H1 (cell line): ENCODE measurements around the gene RABL3. TPM values are rescaled to one million over a fixed set of nuclear protein-coding genes. Genes with fewer than 3 reads are reported as not detected.

ENCODE experiments used
- CTCF ChIA-PET: fragments of 300-600 bp; sonication (Branson Sonifier 250); formaldehyde crosslinking; loops from one replicate; lab custom pipeline; 2021; ENCODE audit not compliant: partially characterized antibody; lab: Charles Lee
- POLR2A ChIA-PET: fragments of 300-600 bp; sonication (Branson Sonifier 250); formaldehyde crosslinking; loops from one replicate; lab custom pipeline; 2021; ENCODE audit warnings: inconsistent platforms; ENCODE audit not compliant: partially characterized antibody; lab: Charles Lee
- DNase-seq, 2 experiments: peaks; one replicate each; pipeline versions ENCODE4 v3.0.0 to v3.0.0-alpha.2; 2010 to 2022; ENCODE audit warnings: low spot score in 2 of 2, low read depth in 1 of 2, mixed read lengths in 1 of 2
- FAIRE-seq: peaks from 2 replicates; lab custom pipeline; 2011; peaks lifted over from hg19 to GRCh38; lab: Jason Lieb, UNC
- H2AFZ ChIP-seq: 2 replicates; pipeline ENCODE4 v1.8.1; 2012; ENCODE audit warnings: low read length, inconsistent platforms
- H2AK5ac ChIP-seq: 2 replicates; pipeline ENCODE4 v1.6.1; 2013; ENCODE audit warnings: low read depth, low read length
- H2BK120ac ChIP-seq: replicated peaks from 2 replicates; pipeline ENCODE3; 2013; ENCODE audit warnings: low read depth, low read length, inconsistent platforms
- H2BK12ac ChIP-seq: 2 replicates; pipeline ENCODE4 v1.6.1; 2013; ENCODE audit warnings: low read depth, low read length
- H2BK15ac ChIP-seq: 2 replicates; pipeline ENCODE4 v1.6.1; 2013; ENCODE audit warnings: low read length
- H2BK20ac ChIP-seq: 2 replicates; pipeline ENCODE4 v1.6.1; 2013; ENCODE audit warnings: low read length
- H2BK5ac ChIP-seq: 2 replicates; pipeline ENCODE4 v1.6.1; 2013; ENCODE audit warnings: low read depth, low read length
- H3K14ac ChIP-seq: 2 replicates; pipeline ENCODE4 v1.6.1; 2013; ENCODE audit warnings: inconsistent platforms; ENCODE audit not compliant: insufficient read length
- H3K18ac ChIP-seq: 2 replicates; pipeline ENCODE4 v1.6.1; 2013; ENCODE audit warnings: low read length; ENCODE audit errors: extremely low read depth
- H3K23ac ChIP-seq: 2 replicates; pipeline ENCODE4 v1.6.1; 2013; ENCODE audit warnings: inconsistent platforms; ENCODE audit not compliant: insufficient read length
- H3K23me2 ChIP-seq: 2 replicates; pipeline ENCODE4 v1.6.1; 2013; ENCODE audit warnings: low read depth, low read length
- H3K27ac ChIP-seq: 2 replicates; pipeline ENCODE4 v1.6.1; 2011; ENCODE audit warnings: low read depth, low read length, inconsistent platforms
- H3K27me3 ChIP-seq, 4 experiments: replicated peaks in 1 of 4; 1 replicate in 1 of 4; 2 replicates in 3 of 4; pipeline versions ENCODE4 v1.6.1 to v1.8.1; 2011 to 2013; ENCODE audit warnings: low read length in 3 of 4, mild to moderate bottlenecking in 3 of 4, inconsistent platforms in 2 of 4, mixed read lengths in 2 of 4, moderate library complexity in 1 of 4; ENCODE audit not compliant: control insufficient read depth in 3 of 4, insufficient read depth in 3 of 4; ENCODE audit errors: extremely low read depth in 1 of 4
- H3K36me3 ChIP-seq, 4 experiments: 2 replicates each; pipeline versions ENCODE4 v1.6.1 to v1.8.1; 2011 to 2013; ENCODE audit warnings: mild to moderate bottlenecking in 4 of 4, low read length in 3 of 4, moderate library complexity in 2 of 4, control low read depth in 1 of 4, inconsistent platforms in 1 of 4; ENCODE audit not compliant: insufficient read depth in 4 of 4, control insufficient read depth in 2 of 4
- H3K4ac ChIP-seq: replicated peaks from 2 replicates; pipeline ENCODE3; 2013; ENCODE audit warnings: low read length, low read depth, mixed read lengths, inconsistent platforms; ENCODE audit not compliant: insufficient read length
- H3K4me1 ChIP-seq, 4 experiments: replicated peaks in 1 of 4; 1 replicate in 1 of 4; 2 replicates in 3 of 4; pipeline versions ENCODE4 v1.6.1 to v1.8.1; 2011 to 2013; ENCODE audit warnings: low read length in 3 of 4, inconsistent platforms in 2 of 4, mixed read lengths in 1 of 4; ENCODE audit not compliant: insufficient read depth in 4 of 4, control insufficient read depth in 3 of 4
- H3K4me2 ChIP-seq, 2 experiments: 2 replicates each; pipeline versions ENCODE4 v1.6.1 to v1.8.1; 2011 to 2013; ENCODE audit warnings: low read depth in 2 of 2, low read length in 2 of 2, control low read depth in 1 of 2, inconsistent platforms in 1 of 2, mild to moderate bottlenecking in 1 of 2; ENCODE audit not compliant: insufficient read depth in 1 of 2
- H3K4me3 ChIP-seq, 4 experiments: fragments of 200-600, 300-600 bp in 1 of 4; sonication (generic), shearing (Covaris generic), sonication (Bioruptor Twin) in 1 of 4; 2 replicates each; pipeline versions ENCODE4 v1.5.1 to v1.8.1; 2011 to 2016; ENCODE audit warnings: low read length in 4 of 4, low read depth in 3 of 4, control low read depth in 2 of 4, inconsistent platforms in 2 of 4, mild to moderate bottlenecking in 2 of 4, mixed read lengths in 1 of 4, moderate library complexity in 1 of 4; ENCODE audit not compliant: insufficient read depth in 2 of 4; ENCODE audit errors: extremely low read depth in 1 of 4
- H3K56ac ChIP-seq: replicated peaks from 2 replicates; pipeline ENCODE3; 2013; ENCODE audit warnings: low read depth, mild to moderate bottlenecking, mixed read lengths, low read length, inconsistent platforms; ENCODE audit not compliant: insufficient read length
- H3K79me1 ChIP-seq: 2 replicates; pipeline ENCODE4 v1.6.1; 2013; ENCODE audit warnings: low read depth, low read length, control low read depth
- H3K79me2 ChIP-seq, 2 experiments: 2 replicates each; pipeline versions ENCODE4 v1.6.1 to v1.8.1; 2012 to 2013; ENCODE audit warnings: low read length in 2 of 2, mild to moderate bottlenecking in 2 of 2, inconsistent platforms in 1 of 2; ENCODE audit not compliant: insufficient read depth in 2 of 2, control insufficient read depth in 1 of 2
- H3K9ac ChIP-seq, 4 experiments: replicated peaks in 1 of 4; 1 replicate in 1 of 4; 2 replicates in 3 of 4; pipeline versions ENCODE4 v1.6.1 to v1.8.1; 2011 to 2013; ENCODE audit warnings: low read depth in 3 of 4, low read length in 3 of 4, control low read depth in 2 of 4, mild to moderate bottlenecking in 2 of 4, moderate library complexity in 2 of 4, inconsistent platforms in 1 of 4; ENCODE audit errors: extremely low read depth in 1 of 4
- H3K9me3 ChIP-seq, 2 experiments: 2 replicates each; pipeline versions ENCODE4 v1.6.1 to v1.8.1; 2012 to 2013; ENCODE audit warnings: mild to moderate bottlenecking in 2 of 2, moderate library complexity in 2 of 2, control low read depth in 1 of 2, inconsistent platforms in 1 of 2, low read depth in 1 of 2, low read length in 1 of 2, mixed read lengths in 1 of 2; ENCODE audit not compliant: insufficient read depth in 2 of 2
- H4K20me1 ChIP-seq, 2 experiments: replicated peaks in 1 of 2; 2 replicates each; pipeline versions ENCODE3 to v1.8.1; 2011 to 2013; ENCODE audit warnings: inconsistent platforms in 2 of 2, low read length in 2 of 2, mild to moderate bottlenecking in 1 of 2; ENCODE audit not compliant: insufficient read depth in 2 of 2, control insufficient read depth in 1 of 2
- H4K5ac ChIP-seq: 2 replicates; pipeline ENCODE4 v1.6.1; 2013; ENCODE audit warnings: low read length, low read depth, mixed read lengths, inconsistent platforms; ENCODE audit not compliant: insufficient read length
- H4K8ac ChIP-seq: 2 replicates; pipeline ENCODE4 v1.8.0; 2013; ENCODE audit warnings: mild to moderate bottlenecking, moderate library complexity, low read length, inconsistent platforms; ENCODE audit not compliant: insufficient read depth; ENCODE audit errors: extremely low read depth
- H4K91ac ChIP-seq: replicated peaks from 2 replicates; pipeline ENCODE3; 2013; ENCODE audit warnings: low read length, mixed read lengths, inconsistent platforms; ENCODE audit not compliant: insufficient read length
- E2F6 ChIP-seq: IDR thresholded peaks from 2 replicates; pipeline ENCODE4 v1.6.1; 2012; ENCODE audit warnings: inconsistent platforms
- GTF2F1 ChIP-seq: IDR thresholded peaks from 2 replicates; pipeline ENCODE4 v1.6.1; 2012; ENCODE audit warnings: low read depth, low read length, improper control_type of control experiment, borderline replicate concordance
- POU5F1 ChIP-seq: IDR thresholded peaks from 2 replicates; pipeline ENCODE4 v1.6.1; 2011; ENCODE audit warnings: low read depth, mild to moderate bottlenecking, low read length, moderate library complexity
- SIRT6 ChIP-seq: IDR thresholded peaks from one replicate; pipeline ENCODE4 v1.7.1; 2012; ENCODE audit warnings: low read length, inconsistent platforms
- SP2 ChIP-seq: IDR thresholded peaks from 2 replicates; pipeline ENCODE4 v1.6.1; 2012; ENCODE audit warnings: mild to moderate bottlenecking, low read length, inconsistent platforms
- ZNF274 ChIP-seq: IDR thresholded peaks from 2 replicates; pipeline ENCODE4 v1.7.0; 2012; ENCODE audit warnings: low read length, borderline replicate concordance; ENCODE audit errors: extremely low read depth
- WGBS, 2 experiments: shearing (Covaris generic) in 1 of 2; methylation state at CpG; one replicate each; pipeline versions ENCODE4 v1.1.6 to v1.1.7; 2013 to 2015; ENCODE audit warnings: low lambda C conversion rate in 2 of 2, mixed read lengths in 2 of 2, inconsistent platforms in 1 of 2, low coverage in 1 of 2, missing lambda C conversion rate in 1 of 2; ENCODE audit not compliant: insufficient replicate concordance in 2 of 2, insufficient coverage in 1 of 2, insufficient read length in 1 of 2; ENCODE audit errors: extremely low coverage in 1 of 2, missing lambda C conversion rate in 1 of 2; 5-methylcytosine and 5-hydroxymethylcytosine counted together
- polyA plus RNA-seq, 7 experiments: library from polyadenylated mRNA; depleted of rRNA in 3 of 7; stranded (reverse) in 5 of 7; unstranded in 2 of 7; fragments of >200 nt in 5 of 7; fragments of 200-250 nt in 2 of 7; gene quantifications; 1 replicate in 5 of 7; 2 replicates in 1 of 7; 4 replicates in 1 of 7; pipeline versions ENCODE4 v1.2.1 to v1.2.3, GENCODE V29; 2011 to 2013; ENCODE audit warnings: missing spikeins in 2 of 7, mixed read lengths in 2 of 7
- total RNA-seq: library from RNA; stranded (reverse); fragmentation: NEBNext Ultra II Directional; extraction: Animal tissue kit (Norgen Biotek cat#: 25700); gene quantifications from 2 replicates; pipeline ENCODE4 v1.2.1, GENCODE V29; 2021
- TF ChIP-seq, protein P1 (sequence below): IDR thresholded peaks from 2 replicates; pipeline ENCODE4 v1.6.1; 2012; ENCODE audit warnings: inconsistent platforms
- TF ChIP-seq, protein P2 (sequence below), 3 experiments: IDR thresholded peaks; 1 replicate in 2 of 3; 2 replicates in 1 of 3; pipeline versions ENCODE4 v1.5.1 to v1.6.1; 2011; ENCODE audit warnings: low read length in 3 of 3, mild to moderate bottlenecking in 3 of 3, inconsistent platforms in 2 of 3, low read depth in 1 of 3, moderate library complexity in 1 of 3; ENCODE audit not compliant: insufficient read depth in 1 of 3; ENCODE audit errors: control extremely low read depth in 1 of 3

RABL3 gene
- total and polyA plus RNA-seq, 2 of the 8 experiments (the other 6 are each of a cell fraction or from before 2014, with no cell fraction given), result 4.4 to 19.2 TPM

DNA sequence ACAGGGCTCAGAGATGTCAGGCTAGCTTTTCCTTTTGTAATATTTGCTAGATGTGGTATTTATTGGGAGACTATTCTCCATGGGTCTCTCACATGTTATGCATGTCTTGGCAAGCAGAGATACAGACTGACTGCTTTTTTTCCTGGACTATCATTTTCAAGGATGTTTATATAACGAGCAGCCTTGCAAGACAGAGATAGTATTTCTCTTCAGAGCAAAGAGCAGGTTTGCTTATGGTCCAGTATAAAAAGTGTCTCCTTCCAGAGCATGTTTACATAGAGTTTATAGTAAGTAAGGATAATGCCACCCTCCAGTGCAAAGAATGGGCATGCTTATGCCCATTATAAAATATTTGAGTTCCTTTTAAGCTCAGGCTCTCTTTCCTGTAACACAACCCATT lies 24.8 kb upstream of the RABL3 start:
- Histone ChIP-seq H2BK12ac (no peak overlapping the region), H3K4me1 (peaks cover 0 to 10% (median 2%) of the 10 kb centered on the region in 4 experiments; a peak in 4 of 7 replicates), H3K9ac (no peak overlapping the region), H3K79me2 (peaks cover 0 to 95% of the 10 kb centered on the region in 2 experiments; a peak in 2 of 4 replicates), H3K56ac (no peak overlapping the region), H4K91ac (no peak overlapping the region), H3K23me2 (no peaks in the 10 kb centered on the region), H3K23ac (no peak overlapping the region), H2AFZ (no peak overlapping the region), H2BK15ac (no peak overlapping the region), H3K4ac (no peak overlapping the region), H2BK120ac (no peak overlapping the region), H4K8ac (no peak overlapping the region), H3K4me2 (no peak overlapping the region), H3K4me3 (no peak overlapping the region), H3K27me3 (no peaks in the 10 kb centered on the region), H3K36me3 (peaks cover 0 to 6% (median 2%) of the 10 kb centered on the region in 4 experiments; a peak in 3 of 8 replicates), H2BK5ac (no peak overlapping the region), H3K9me3 (no peaks in the 10 kb centered on the region), H4K20me1 (peaks cover 1 to 6% of the 10 kb centered on the region in 2 experiments), H3K14ac (no peak overlapping the region), H2AK5ac (no peak overlapping the region), H3K27ac (no peak overlapping the region), H2BK20ac (no peak overlapping the region), H4K5ac (no peak overlapping the region), H3K79me1 (peaks cover 2% of the 10 kb centered on the region; the same call in 1 of the 2 replicates), H3K18ac (no peak overlapping the region)
- TF ChIP-seq, protein P1, sequence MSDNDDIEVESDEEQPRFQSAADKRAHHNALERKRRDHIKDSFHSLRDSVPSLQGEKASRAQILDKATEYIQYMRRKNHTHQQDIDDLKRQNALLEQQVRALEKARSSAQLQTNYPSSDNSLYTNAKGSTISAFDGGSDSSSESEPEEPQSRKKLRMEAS, result no peak
- TF ChIP-seq E2F6 (no peak), ZNF274 (no peak), SIRT6 (no peak), SP2 (no peak), POU5F1 (no peak), GTF2F1 (no peak)
- TF ChIP-seq, protein P2, sequence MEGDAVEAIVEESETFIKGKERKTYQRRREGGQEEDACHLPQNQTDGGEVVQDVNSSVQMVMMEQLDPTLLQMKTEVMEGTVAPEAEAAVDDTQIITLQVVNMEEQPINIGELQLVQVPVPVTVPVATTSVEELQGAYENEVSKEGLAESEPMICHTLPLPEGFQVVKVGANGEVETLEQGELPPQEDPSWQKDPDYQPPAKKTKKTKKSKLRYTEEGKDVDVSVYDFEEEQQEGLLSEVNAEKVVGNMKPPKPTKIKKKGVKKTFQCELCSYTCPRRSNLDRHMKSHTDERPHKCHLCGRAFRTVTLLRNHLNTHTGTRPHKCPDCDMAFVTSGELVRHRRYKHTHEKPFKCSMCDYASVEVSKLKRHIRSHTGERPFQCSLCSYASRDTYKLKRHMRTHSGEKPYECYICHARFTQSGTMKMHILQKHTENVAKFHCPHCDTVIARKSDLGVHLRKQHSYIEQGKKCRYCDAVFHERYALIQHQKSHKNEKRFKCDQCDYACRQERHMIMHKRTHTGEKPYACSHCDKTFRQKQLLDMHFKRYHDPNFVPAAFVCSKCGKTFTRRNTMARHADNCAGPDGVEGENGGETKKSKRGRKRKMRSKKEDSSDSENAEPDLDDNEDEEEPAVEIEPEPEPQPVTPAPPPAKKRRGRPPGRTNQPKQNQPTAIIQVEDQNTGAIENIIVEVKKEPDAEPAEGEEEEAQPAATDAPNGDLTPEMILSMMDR (IDR thresholded peaks at IDR 0.05; ENCODE audit: control extremely low read depth in 1 of 3, insufficient read depth in 1 of 3, low read depth in 1 of 3, low read length in 3 of 3), result no peak
- WGBS, 2 experiments, result 96% methylated on average over 1 of the region's 1 CpG; no CpG with 5 or more reads in 1 of the 2 experiments
- FAIRE-seq (no peak), DNase-seq (no peak)
- ChIA-PET POLR2A (no interaction called here), CTCF (interaction anchor here (1.3 kb wide), 1 partner anchor 26 kb away, joined by 3 read pairs; no protein-coding TSS in a partner anchor)
